ENCODE results near the gene SLC39A8. TPM values are rescaled to one million over a fixed set of nuclear protein-coding genes. Genes with fewer than 3 reads are reported as not detected.
A peak's percentile ranks its signal among the peaks of the same experiment; 100 is the strongest.
"Not testable (repeated sequence)": the region's sequence is repeated elsewhere in the genome, so short reads cannot be mapped to it uniquely, and the experiment has no call there.

The SLC39A8 gene
- total RNA-seq, 1 donor from 2014 or later = 8.2 TPM

DNA sequence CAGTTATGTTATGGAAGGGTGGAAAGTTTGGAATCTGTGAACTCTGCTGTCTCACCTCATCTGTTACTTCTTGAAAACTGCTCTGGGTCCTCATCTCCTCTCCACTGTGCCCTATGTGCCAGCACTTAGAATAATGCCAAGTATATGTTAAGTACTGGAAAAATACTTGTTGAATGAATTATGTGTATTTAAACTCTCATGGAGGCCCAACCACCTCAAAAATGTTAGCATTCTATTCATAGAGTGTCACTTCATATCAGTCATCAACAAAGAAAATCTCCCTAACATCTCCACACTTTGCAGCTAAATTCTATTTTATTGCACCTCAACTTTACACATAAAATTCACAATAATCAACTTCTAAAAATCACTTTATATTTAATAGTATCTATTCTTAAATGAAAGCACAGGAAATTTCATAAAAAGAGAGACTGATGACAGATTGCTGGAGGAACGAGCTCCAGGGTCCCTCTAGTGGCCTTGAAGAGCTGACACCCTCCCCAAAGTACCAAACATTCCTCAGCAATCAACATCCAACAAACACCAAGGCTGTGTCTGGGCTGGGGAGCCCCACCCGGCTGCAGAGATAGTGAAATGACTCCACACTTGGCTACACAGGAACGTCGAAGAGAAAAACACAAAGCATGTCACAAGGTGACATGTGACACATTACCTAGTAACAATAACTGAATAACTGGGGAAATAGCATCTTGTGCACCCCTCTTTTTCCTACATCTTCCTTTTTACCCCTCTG is 45.8 kb downstream of the SLC39A8 start:
- DNase-seq = peak; percentile 52

DNA sequence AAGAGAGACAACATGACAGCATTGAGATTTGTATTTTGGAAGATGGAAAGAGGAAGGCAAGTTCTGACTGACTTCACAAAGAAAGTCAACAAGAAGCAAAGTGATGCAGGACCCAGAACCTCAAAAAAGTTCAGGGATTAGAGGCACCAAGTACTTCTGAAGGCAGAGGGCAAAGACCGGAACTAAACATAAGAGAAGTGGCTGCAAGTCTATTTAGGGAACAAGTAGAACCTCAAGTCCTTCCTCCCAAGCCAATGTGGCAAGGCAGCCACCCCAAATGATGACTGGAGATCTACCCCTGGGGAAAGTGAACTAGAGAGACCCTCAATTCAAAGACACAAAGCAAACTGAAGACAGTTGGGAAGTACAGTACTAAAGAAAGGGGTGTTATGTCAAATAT is 46.6 kb downstream of the SLC39A8 start:
- DNase-seq = no peak

DNA sequence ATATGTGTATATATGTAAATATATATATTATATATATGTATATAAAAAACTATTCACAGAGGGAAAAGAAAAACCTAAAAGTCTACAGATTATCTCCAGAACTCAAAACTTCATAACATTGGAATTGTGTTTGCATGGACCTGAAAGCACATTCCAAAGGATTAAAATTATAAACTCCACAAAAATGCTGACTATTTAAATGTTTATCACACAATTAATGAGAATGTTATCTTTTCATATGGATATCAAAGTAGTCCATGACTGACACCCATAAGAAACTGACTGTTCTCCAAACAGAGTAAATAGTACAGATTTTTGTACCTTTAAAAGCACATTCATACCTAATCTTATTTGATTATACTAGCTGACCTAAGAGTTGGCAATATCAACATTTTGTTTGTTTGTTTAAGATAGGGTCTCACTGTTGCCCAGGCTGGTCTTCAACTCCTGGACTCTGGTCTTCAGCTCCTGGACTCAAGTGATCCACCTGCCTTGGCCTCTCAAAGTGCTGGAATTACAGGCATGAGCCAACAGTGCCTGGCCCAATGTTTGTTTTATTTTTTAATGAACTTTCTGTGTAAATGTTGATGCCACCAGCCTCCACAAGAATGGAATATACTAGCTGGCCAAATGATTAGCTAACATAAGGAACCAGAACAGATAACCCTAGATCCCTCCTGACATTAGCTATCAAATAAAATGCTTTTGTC is 50.0 kb downstream of the SLC39A8 start:
- DNase-seq = no peak

DNA sequence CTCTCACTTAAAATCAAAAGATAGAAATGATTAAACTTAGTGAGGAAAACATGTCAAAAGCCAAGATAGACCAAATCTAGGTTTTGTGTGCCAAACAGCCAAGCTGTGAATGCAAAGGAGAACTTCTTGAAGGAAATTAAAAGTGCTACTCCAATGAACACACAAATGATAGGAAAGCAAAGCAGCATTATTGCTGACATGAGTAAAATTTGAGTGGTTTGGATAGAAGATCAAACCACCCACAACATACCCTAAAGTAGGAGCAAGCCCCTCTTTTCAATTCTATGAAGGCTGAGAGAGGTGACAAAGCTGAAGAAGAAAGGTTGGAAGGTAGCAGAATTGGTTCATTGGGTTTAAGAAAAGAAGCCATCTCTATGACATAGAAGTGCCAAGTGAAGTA is 56.8 kb downstream of the SLC39A8 start:
- no peak for DNase-seq

DNA sequence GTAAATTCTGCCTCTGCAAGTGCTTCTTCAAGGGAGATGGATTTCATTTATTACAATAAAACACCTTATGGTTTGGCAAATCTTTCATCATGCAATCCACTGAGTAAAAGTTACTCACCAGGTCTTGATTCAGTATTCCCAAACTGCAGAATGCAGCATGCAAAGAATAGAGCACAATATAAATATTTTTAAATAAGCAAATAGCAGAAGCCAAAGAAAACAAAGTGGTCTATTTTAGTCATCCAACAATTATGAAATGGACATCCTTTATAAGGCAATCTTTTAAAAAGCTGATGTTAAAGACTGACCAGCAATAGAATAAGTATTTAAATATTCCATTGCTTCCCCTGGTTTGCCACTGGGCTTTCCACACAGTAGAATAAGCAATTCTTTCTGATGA is 59.5 kb downstream of the SLC39A8 start:
- DNase-seq = no peak

DNA sequence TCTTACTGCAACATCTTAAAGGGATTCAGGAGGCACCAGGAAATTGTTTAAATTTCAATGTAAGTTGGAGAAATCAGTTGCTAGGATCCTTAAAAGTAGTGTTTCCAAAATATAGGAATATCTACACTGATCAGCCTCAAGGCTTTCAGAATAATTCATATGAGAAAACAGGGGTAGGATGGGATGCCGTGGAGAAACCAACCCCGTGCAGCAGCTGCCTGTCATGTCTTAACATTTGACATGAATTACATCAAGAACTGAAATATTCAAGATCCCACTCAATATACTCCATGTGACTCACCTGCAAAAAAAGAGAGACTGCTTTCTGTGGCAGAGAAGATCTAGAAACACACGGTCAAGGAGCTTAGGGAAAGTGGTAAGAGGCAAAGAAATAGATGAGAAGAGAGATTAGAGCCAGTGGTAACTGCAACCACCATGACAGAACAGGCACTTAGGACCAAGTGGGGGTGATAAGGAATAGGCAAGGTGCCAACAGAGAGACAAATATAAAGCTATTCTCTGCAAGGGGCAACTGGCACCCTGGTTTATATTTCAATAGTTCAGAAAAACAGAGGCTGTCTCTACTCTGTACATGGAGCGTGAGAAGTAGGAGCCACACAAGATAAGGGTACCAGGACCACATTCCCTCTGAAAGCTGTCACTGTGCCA is 64.0 kb downstream of the SLC39A8 start:
- no peak for DNase-seq

DNA sequence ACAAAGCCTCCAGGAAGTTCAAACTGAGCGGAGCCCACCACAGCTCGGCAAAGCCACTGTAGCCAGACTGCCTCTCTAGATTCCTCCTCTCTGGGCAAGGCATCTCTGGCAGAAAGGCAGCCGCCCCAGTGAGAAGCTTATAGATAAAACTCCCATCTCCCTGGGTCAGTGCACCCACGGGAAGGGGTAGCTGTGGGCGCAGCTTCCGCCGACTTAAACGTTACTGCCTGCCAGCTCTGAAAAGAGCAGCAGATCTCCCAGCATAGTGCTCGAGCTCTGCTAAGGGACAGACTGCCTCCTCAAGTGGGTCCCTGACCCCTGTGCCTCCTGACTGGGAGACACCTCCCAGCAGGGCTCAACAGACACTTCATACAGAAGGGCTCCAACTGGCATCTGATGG is 72.0 kb downstream of the SLC39A8 start:
- not testable (repeated sequence) for DNase-seq

DNA sequence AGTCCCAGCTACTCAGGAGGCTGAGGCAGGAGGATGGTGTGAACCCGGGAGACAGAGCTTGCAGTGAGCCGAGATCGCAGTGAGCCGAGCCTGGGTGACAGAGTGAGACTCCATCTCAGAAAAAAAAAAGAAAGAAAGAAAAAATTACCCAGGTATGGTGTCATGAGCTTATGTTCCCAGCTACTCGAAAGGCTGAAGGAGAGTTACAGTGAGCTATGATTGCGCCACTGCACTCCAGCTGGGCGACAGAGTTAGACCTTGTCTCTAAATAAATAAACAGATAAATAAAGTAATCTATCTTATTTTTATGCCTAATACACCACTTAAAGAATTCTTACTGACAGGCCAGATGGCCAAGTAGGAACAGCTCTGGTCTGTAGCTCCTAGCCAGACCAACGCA is 73.0 kb downstream of the SLC39A8 start:
- DNase-seq = no peak

DNA sequence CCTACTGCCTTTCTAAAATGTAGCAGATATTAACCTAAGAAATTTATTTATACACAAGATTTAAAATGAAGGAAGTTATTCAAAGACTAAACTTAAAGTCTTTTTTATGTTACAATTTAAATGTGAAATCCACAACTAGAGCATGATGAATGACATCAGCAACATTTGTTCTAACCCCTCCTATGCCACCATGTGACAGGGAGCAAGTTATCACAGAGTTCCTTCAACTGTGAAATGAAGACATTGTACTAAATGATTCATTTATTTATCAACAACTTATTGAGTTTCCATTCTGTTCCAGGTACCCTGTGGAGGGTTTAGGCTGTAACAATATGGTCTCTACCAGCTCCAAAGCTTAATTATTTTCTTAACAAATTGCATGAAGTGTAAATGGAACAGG is 76.9 kb downstream of the SLC39A8 start:
- no peak for DNase-seq

DNA sequence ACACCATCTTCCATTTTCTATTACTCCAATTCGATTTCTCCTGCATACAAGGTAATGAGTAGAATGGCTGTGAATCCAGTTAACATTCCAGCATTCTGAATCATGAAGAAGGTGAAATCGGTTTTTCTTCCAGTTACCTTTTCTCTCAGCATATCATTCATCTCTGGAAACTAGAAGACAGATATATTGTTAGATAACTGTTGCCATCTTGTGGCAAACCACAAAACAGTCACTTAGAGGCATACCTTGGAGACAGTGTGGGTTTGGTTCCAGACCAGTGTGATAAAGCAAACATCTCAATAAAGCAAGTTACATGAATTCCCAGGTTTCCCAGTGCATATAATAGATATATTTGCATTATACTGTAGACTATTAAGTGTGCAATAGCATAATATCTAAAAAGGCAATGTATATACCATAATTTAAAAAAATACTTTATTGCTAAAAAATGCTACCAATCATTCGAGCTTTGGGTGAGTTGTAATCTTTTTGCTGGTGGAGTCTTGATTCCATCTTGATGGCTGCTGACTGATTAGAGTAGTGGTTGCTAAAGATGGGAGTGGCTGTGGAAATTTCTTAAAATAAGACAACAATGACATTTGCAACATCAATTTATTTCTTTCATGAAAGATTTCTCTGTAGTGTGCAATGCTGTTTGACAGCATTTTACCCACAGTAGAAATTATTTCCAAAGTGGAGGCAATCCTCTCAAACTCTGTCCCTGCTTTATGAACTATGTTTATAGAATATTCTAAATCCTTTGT is 82.1 kb downstream of the SLC39A8 start:
- peak; percentile 68 for DNase-seq

DNA sequence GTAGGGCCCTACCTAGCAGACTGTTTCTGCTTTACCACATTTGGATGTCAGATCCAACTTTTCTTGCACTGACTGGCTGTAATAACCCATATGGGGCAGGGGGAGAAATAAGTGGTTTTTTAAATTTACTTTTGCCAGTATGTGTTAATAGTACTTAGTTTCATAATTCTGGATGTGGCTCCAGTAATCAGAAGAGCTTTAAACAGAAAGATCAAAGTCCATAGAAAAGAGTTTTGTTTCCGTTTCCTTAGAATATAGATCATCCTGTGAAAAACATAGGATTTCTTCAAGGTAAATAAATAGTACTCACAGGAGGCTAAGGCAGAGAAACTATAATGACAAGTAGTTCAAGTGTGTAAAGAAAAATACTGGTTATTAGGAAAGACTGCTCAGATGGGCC is 85.6 kb downstream of the SLC39A8 start:
- DNase-seq = no peak

DNA sequence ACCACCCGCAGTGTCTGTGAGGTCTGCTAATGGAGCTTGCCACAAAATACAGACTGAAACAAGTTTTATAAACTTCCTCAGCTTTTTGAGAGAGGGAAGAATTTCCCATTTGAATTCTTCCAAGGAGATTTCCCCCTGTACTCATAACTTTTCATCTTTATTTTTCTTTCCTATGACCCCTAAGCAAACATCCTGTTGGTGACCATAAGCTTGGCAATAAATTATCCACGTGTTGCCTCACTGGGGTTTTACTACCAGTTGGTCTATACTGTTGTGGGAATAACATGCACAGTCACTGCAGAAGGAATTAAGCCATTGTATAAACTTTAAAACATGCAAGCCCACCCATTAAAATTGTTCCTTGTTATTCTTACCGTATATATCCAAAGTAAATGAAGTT is 86.2 kb downstream of the SLC39A8 start:
- DNase-seq = no peak

DNA sequence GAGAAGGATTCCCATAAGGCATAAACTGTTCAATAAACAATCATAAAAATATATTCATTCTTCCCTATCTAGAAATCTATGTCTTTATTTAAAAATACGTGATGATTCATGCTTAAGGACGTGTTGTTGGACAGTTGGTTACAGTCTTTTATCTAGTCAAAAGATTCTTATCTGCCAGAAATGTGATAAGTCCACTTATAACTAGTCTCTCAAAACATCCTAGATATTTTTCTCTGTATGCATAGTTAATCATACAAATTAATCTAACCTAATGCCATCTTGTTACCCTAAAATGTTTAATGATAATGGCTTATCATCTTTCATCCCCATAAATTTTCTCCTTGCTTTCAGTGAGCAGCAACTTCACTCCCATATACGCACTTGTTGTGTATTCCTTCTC is 89.0 kb downstream of the SLC39A8 start:
- DNase-seq = no peak

DNA sequence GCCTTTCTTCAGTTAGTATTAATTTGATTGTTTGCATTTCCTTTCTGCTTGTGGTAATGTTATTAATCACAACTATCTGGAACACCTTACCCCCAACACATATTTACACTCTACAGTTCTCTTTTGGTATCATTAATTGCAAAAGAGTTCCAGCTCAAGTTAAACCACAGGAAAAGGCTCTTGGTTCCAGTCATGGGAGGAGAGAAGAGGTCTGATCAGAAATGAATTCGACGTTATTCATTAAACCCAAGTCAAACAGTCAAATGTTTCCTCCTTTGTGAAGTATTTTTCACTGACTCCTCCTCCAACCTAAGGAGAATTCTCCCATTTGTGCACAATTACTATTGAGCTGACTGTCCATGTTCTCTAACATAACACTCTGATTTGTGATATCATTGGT is 91.4 kb downstream of the SLC39A8 start:
- no peak for DNase-seq

DNA sequence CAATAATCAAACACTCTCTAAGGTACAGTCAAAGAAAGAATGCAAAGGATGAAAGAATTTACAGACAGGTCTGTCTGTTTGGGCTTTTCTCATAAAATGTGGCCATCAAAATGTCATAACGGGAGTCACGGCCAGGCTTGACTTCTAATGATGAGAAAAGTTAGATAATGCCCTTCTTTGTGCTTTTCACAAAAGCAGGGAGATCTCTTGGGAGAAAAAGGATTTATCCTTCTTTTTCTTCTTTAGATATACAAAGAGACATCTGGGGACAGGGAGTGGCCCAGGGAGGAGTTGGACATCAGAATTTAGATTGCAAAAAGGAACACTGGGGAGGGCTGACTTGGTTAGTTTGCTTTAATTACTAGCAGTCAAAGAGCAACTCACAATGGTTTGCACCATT is 93.1 kb downstream of the SLC39A8 start:
- no peak for DNase-seq

DNA sequence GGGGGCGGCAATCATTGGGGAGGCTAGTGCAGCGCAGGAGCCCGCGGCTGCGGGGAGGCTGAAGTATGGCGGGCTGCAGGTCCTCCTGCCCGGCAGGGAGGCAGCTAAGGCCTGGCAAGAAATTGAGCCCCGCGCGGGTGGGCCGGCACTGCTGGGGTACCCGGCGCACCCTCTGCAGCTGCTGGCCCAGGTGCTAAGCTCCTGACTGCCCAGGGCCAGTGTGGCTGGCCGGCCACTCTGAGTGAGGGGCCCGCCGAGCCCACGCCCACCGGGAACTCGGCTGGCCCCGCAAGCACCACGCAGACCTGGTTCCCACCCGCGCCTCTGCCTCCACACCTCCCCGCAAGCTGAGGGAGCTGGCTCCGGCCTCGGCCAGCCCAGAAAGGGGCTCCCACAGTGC is 94.9 kb downstream of the SLC39A8 start:
- no peak for DNase-seq

DNA sequence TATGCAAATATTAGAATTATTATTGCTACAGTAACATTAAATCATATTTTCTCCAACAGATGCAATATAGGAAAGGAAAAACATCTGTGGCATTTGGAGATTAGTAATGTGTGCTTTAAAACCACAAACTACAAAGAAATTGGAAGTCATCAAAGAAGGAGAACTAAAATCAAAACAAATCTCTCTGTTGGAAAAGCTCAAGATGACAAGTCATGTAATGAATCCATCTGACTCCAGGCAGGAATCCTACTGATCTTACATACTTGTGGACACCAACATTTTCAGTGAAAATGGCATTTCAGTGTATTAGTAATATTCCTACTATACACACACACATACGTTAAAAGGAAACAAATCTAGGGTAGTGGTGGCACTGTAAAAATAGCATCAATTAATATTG is 98.2 kb downstream of the SLC39A8 start:
- DNase-seq = no peak

DNA sequence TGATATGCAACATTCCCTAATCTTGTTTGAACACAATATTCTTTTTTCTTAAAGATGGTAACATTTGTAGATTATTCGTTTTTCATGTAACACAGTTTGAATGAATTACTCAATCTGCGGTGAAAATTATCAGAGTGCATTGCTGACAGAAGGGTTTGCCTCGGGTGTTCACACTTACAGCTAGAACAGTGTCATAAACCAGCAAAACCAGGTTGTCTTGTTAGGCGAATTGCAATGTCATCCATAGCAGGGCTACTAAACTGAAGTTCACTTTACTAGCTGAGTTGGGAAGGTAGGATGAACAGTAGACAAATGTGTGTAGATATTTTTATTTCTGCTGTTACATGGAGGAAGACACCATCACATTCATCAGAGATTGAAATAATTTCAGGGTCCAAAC is 98.9 kb downstream of the SLC39A8 start:
- no peak for DNase-seq

DNA sequence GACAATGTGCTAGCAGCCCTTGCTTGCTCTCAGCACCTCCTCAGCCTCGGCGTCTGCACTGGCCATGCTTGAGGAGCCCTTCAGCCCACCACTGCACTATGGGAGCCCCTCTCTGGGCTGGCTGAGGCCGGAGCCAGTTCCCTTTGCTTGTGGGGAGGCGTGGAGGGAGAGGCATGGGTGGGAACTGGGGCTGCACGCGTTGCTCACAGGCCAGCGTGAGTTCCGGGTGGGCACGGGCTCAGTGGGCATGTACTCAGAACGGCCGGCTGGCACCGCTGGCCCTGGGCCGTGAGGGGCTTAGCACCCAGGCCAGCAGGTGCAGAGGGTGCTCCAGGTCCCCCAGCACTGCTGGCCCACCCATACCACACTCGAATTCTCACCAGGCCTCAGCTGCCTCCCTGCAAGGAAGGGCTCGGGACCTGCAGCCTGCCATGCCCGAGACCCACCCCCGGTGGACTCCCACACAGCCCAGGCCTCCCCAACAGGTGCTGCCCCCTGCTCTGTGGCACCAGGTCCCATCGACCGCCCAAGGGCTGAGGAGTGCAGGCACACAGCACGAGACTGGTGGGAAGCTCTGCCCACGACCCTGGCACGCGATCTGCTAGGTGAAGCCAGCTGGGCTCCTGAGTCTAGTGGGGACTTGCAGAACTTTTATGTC is 100.3 kb downstream of the SLC39A8 start:
- no peak for DNase-seq

DNA sequence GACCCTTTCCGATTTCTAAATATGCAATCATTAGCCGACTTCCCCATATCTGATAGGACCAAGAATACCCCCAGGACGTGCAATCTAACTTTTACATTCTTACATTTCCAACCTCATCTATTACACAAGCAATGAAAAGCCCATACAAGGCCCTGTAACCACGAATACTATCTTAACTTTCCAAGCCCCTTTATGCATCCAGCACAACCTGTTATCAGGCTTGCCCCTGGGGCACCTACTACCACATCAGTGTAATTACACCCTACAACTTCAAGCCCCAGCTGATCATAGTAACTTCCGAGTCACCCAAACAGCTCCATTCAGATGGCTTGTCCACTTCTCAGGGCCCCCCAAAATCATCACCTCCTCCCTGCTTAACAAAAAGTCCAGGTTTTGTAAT is 102.0 kb downstream of the SLC39A8 start:
- not testable (repeated sequence) for DNase-seq

DNA sequence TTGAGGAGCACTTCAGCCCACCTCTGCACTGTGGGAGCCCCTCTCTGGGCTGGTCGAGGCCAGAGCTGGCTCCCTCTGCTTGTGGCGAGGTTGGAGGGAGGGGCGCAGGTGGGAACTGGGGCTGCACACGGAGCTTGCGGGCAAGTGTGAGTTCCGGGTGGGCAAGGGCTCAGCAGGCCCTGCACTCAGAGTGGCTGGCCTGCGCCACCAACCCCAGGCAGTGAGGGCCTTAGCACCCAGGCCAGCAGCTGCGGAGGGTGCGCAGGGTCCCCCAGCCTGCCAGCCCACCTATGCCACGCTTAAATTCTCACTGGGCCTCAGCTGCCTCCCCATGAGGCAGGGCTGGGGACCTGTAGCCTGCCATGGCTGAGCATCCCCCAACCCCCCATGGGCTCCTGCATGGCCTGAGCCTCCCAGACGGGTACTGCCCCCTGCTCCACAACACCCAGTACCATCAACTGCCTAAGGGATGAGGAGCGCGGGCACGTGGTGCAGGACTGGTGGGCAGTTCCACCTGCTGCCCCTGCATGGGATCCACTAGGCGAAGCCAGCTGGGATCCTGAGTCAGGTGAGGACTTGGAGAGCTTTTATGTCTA is 110.9 kb downstream of the SLC39A8 start:
- no peak for DNase-seq

DNA sequence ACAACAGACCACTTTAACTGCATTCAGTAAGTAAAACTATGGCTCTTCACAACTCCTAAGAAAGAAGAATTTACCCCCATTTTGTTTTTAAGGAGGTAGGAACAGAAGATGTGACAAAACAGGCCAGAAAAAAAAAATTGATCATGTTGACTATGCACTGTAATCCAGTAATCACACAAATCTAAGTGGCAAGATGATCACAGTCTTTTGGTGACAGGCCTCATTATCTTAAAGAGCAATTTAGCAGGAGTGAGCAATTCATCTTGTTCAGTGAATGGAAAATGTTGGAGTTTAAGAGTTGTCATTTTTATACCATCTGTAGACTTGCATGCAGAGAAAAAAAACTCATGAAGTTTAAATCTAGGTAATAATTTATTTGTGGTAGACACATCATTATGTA is 115.1 kb downstream of the SLC39A8 start:
- no peak for DNase-seq

All from tongue (tissue), 2 donors.